HepG2 (cell line): Measurements from ENCODE around the gene PPCDC. TPM values are rescaled to one million over a fixed set of nuclear protein-coding genes. Genes with fewer than 3 reads are reported as not detected.

Source experiments
- FOSL1 ChIP-seq: sonication (generic); formaldehyde crosslinking; IDR thresholded peaks from 2 replicates; pipeline ENCODE4 v1.9.0; 2021; ENCODE audit warnings: missing genetic modification reagents, borderline replicate concordance
- HNF4A ChIP-seq: sonication (generic); formaldehyde crosslinking; IDR thresholded peaks from 2 replicates; pipeline ENCODE4 v1.4.0; 2020; ENCODE audit warnings: missing genetic modification reagents
- KLF13 ChIP-seq: sonication (generic); formaldehyde crosslinking; IDR thresholded peaks from 2 replicates; pipeline ENCODE4 v1.4.0; 2020; ENCODE audit warnings: mild to moderate bottlenecking, missing genetic modification reagents
- SMYD3 ChIP-seq: sonication (generic); formaldehyde crosslinking; IDR thresholded peaks from 2 replicates; pipeline ENCODE4 v1.8.1; 2023; ENCODE audit warnings: mild to moderate bottlenecking, missing genetic modification reagents
- ZFY ChIP-seq: sonication (generic); formaldehyde crosslinking; IDR thresholded peaks from 2 replicates; pipeline ENCODE4 v1.4.0; 2020; ENCODE audit warnings: missing genetic modification reagents
- ZNF230 ChIP-seq: sonication (generic); formaldehyde crosslinking; IDR thresholded peaks from 2 replicates; pipeline ENCODE4 v1.4.0; 2020; ENCODE audit warnings: mild to moderate bottlenecking, missing genetic modification reagents
- ZNF496 ChIP-seq: sonication (generic); formaldehyde crosslinking; IDR thresholded peaks from 2 replicates; pipeline ENCODE4 v1.8.1; 2023; ENCODE audit warnings: mild to moderate bottlenecking, moderate library complexity, missing genetic modification reagents; ENCODE audit not compliant: insufficient replicate concordance
- polyA plus RNA-seq, 8 experiments: library from polyadenylated mRNA; depleted of rRNA in 3 of 8; stranded (reverse) in 7 of 8; unstranded in 1 of 8; fragments of >200 nt; fragmentation: Illumina TruSeq in 4 of 8; extraction: Trizol in 4 of 8; gene quantifications; 2 replicates each; pipeline versions ENCODE4 v1.2.1 to v1.2.3, GENCODE V29; 2011 to 2016; ENCODE audit warnings: low read depth in 4 of 8, missing spikeins in 1 of 8, mixed read lengths in 1 of 8; ENCODE audit not compliant: insufficient read depth in 1 of 8
- total RNA-seq, 5 experiments: library from RNA; depleted of rRNA; stranded (reverse); fragments of >200 nt; fragmentation: Illumina TruSeq; extraction: Trizol; gene quantifications; 2 replicates each; pipeline ENCODE4 v1.2.3, GENCODE V29; 2016; ENCODE audit warnings: low read depth in 1 of 5
- TF ChIP-seq, protein P1 (sequence below): sonication (generic); formaldehyde crosslinking; IDR thresholded peaks from 2 replicates; pipeline ENCODE4 v1.5.1; 2020; ENCODE audit warnings: mild to moderate bottlenecking, missing genetic modification reagents, borderline replicate concordance
- TF ChIP-seq, protein P2 (sequence below), 2 experiments: fragments of 450-650 bp in 1 of 2; sonication (generic) in 1 of 2; formaldehyde crosslinking; IDR thresholded peaks; 2 replicates each; pipeline versions ENCODE4 v1.5.0 to v1.8.0; 2020 to 2022; ENCODE audit warnings: mild to moderate bottlenecking in 1 of 2, missing genetic modification reagents in 1 of 2
- TF ChIP-seq, protein P3 (sequence below): sonication (generic); formaldehyde crosslinking; IDR thresholded peaks from 2 replicates; pipeline ENCODE4 v1.8.1; 2022; ENCODE audit warnings: low read depth, mild to moderate bottlenecking, missing genetic modification reagents
- TF ChIP-seq, protein P4 (sequence below): sonication (generic); formaldehyde crosslinking; IDR thresholded peaks from 2 replicates; pipeline ENCODE4 v1.4.0; 2020; ENCODE audit warnings: mild to moderate bottlenecking, missing genetic modification reagents, borderline replicate concordance

The PPCDC gene
- total and polyA plus RNA-seq, 2 of the 13 experiments (the other 11 are each of a cell fraction or from before 2014, with no cell fraction given), result 12.3 to 12.8 TPM

DNA sequence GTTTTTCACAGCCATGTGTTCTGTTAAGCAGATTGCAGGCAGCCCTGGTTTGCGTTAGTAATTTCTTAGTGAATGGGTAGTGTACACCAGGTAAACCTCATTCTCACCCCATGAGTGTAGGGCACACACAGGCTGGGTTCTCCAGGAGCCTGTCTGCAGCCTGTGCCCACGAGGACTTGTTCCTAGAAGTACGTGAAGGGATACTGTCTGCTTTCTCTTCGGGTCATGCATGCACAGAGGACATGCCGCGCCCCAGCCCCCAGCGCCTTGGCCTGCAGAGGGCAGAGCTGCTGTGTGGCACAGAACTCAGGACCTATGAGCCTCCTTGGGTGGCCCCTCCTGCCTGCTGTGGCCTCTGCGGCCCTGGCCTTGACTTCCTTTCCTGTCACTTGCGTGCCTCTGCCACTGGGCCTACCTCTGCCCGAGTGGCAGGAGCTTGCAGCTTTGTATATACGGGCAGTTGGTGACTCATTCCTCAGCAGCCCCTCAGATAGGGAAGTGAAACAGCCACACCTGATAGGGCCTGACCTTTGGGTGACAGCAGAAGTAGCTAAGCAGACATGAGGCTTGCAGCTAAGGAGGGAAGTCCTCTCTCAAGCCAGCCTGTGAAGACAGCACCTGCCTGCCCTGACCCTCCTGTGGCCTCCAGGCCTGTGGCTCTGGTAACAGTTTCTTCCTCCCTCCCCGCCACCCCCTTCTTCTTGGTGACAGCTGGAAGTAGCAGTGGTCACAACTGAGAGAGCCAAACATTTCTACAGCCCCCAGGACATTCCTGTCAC, 19.5 kb downstream of the PPCDC start (continued):
- TF ChIP-seq, protein P1, sequence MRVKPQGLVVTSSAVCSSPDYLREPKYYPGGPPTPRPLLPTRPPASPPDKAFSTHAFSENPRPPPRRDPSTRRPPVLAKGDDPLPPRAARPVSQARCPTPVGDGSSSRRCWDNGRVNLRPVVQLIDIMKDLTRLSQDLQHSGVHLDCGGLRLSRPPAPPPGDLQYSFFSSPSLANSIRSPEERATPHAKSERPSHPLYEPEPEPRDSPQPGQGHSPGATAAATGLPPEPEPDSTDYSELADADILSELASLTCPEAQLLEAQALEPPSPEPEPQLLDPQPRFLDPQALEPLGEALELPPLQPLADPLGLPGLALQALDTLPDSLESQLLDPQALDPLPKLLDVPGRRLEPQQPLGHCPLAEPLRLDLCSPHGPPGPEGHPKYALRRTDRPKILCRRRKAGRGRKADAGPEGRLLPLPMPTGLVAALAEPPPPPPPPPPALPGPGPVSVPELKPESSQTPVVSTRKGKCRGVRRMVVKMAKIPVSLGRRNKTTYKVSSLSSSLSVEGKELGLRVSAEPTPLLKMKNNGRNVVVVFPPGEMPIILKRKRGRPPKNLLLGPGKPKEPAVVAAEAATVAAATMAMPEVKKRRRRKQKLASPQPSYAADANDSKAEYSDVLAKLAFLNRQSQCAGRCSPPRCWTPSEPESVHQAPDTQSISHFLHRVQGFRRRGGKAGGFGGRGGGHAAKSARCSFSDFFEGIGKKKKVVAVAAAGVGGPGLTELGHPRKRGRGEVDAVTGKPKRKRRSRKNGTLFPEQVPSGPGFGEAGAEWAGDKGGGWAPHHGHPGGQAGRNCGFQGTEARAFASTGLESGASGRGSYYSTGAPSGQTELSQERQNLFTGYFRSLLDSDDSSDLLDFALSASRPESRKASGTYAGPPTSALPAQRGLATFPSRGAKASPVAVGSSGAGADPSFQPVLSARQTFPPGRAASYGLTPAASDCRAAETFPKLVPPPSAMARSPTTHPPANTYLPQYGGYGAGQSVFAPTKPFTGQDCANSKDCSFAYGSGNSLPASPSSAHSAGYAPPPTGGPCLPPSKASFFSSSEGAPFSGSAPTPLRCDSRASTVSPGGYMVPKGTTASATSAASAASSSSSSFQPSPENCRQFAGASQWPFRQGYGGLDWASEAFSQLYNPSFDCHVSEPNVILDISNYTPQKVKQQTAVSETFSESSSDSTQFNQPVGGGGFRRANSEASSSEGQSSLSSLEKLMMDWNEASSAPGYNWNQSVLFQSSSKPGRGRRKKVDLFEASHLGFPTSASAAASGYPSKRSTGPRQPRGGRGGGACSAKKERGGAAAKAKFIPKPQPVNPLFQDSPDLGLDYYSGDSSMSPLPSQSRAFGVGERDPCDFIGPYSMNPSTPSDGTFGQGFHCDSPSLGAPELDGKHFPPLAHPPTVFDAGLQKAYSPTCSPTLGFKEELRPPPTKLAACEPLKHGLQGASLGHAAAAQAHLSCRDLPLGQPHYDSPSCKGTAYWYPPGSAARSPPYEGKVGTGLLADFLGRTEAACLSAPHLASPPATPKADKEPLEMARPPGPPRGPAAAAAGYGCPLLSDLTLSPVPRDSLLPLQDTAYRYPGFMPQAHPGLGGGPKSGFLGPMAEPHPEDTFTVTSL (CRISPR knock-in tag), result peak; percentile 61; the same call in 1 of the 2 replicates
- TF ChIP-seq, protein P2, sequence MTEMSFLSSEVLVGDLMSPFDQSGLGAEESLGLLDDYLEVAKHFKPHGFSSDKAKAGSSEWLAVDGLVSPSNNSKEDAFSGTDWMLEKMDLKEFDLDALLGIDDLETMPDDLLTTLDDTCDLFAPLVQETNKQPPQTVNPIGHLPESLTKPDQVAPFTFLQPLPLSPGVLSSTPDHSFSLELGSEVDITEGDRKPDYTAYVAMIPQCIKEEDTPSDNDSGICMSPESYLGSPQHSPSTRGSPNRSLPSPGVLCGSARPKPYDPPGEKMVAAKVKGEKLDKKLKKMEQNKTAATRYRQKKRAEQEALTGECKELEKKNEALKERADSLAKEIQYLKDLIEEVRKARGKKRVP (CRISPR knock-in tag; IDR thresholded peaks at IDR 0.05), result peak in 1 of 2 experiments; percentile 54; a peak in 1 of 4 replicates
- TF ChIP-seq, protein P3, sequence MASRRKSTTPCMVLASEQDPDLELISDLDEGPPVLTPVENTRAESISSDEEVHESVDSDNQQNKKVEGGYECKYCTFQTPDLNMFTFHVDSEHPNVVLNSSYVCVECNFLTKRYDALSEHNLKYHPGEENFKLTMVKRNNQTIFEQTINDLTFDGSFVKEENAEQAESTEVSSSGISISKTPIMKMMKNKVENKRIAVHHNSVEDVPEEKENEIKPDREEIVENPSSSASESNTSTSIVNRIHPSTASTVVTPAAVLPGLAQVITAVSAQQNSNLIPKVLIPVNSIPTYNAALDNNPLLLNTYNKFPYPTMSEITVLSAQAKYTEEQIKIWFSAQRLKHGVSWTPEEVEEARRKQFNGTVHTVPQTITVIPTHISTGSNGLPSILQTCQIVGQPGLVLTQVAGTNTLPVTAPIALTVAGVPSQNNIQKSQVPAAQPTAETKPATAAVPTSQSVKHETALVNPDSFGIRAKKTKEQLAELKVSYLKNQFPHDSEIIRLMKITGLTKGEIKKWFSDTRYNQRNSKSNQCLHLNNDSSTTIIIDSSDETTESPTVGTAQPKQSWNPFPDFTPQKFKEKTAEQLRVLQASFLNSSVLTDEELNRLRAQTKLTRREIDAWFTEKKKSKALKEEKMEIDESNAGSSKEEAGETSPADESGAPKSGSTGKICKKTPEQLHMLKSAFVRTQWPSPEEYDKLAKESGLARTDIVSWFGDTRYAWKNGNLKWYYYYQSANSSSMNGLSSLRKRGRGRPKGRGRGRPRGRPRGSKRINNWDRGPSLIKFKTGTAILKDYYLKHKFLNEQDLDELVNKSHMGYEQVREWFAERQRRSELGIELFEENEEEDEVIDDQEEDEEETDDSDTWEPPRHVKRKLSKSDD (CRISPR knock-in tag), result no peak
- peak; percentile 80; the same call in 1 of the 2 replicates for TF ChIP-seq FOSL1 (CRISPR knock-in tag)
- TF ChIP-seq KLF13 (CRISPR knock-in tag), result no peak
- TF ChIP-seq SMYD3, result peak; percentile 52; the same call in 1 of the 2 replicates
- TF ChIP-seq ZFY (CRISPR knock-in tag), result peak; percentile 67
- TF ChIP-seq ZNF230 (CRISPR knock-in tag), result no peak
- TF ChIP-seq HNF4A, result peak; percentile 76
- TF ChIP-seq, protein P4, sequence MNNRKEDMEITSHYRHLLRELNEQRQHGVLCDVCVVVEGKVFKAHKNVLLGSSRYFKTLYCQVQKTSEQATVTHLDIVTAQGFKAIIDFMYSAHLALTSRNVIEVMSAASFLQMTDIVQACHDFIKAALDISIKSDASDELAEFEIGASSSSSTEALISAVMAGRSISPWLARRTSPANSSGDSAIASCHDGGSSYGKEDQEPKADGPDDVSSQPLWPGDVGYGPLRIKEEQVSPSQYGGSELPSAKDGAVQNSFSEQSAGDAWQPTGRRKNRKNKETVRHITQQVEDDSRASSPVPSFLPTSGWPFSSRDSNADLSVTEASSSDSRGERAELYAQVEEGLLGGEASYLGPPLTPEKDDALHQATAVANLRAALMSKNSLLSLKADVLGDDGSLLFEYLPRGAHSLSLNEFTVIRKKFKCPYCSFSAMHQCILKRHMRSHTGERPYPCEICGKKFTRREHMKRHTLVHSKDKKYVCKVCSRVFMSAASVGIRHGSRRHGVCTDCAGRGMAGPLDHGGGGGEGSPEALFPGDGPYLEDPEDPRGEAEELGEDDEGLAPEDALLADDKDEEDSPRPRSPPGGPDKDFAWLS (CRISPR knock-in tag), result no peak
- no peak for TF ChIP-seq ZNF496 (CRISPR knock-in tag)
